Stomach (tissue), 4 donors: ENCODE data around the gene NEK4.

ENCODE experiments used
- CTCF ChIP-seq, 7 experiments: fragments of 450-650 bp in 4 of 7; fragments of 200-600 bp in 3 of 7; sonication (generic) in 3 of 7; IDR thresholded peaks; one replicate each; pipeline ENCODE4 v1.5.1; 2016 to 2019; ENCODE audit warnings: antibody characterized with exemption in 7 of 7, control low read depth in 2 of 7, mild to moderate bottlenecking in 1 of 7
- EP300 ChIP-seq: sonication (generic); formaldehyde crosslinking; IDR thresholded peaks from one replicate; pipeline ENCODE4 v1.6.1; 2017; ENCODE audit warnings: antibody characterized with exemption
- POLR2A ChIP-seq, 4 donors: fragments of 450-650 bp; IDR thresholded peaks; one replicate each; pipeline ENCODE4 v1.6.1; 2016; ENCODE audit warnings: antibody characterized with exemption in 4 of 4, control low read depth in 2 of 4, mild to moderate bottlenecking in 1 of 4, moderate library complexity in 1 of 4
- POLR2AphosphoS5 ChIP-seq, 3 donors: sonication (generic); formaldehyde crosslinking; IDR thresholded peaks; one replicate each; pipeline ENCODE4 v1.6.1; 2016; ENCODE audit warnings: antibody characterized with exemption in 3 of 3

GRCh38 chr3:52714335-52715302 lies 56.1 kb downstream of the NEK4 start:
- TF ChIP-seq POLR2A (IDR thresholded peaks at IDR 0.05) (no peak), CTCF (IDR thresholded peaks at IDR 0.05) (no peak), EP300 (no peak), POLR2AphosphoS5 (IDR thresholded peaks at IDR 0.05) (no peak)
